Measurements from ENCODE around the gene KIF26B.
A peak's percentile ranks its signal among the peaks of the same experiment; 100 is the strongest.

DNA sequence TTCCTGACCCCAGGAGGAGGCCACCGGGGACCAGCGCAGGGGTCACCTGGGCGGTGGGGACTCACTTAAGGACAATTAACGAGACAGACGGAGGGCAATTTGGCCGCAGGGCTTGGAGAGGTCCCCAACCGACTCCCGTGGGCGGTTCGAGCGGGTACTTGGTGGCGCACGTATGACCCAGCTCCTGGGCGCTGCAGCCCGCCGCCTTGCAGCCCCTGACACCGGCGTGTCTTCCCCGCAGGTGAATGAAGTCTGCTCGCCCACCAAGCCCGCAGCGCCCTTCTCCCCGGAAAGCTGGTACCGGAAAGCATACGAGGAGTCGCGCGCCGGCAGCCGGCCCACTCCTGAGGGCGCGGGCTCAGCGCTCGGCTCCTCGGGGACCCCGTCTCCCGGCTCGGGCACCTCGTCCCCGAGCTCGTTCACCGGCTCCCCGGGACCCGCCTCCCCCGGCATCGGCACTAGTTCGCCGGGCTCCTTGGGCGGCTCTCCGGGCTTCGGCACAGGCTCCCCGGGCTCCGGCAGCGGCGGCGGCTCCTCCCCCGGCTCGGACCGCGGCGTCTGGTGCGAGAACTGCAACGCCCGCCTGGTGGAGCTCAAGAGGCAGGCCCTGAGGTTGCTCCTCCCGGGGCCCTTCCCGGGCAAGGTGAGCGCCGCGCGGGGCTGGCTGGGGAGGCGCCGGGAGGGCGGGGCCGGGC, 1.4 kb downstream of the KIF26B start:
- TF ChIP-seq, protein P1, sequence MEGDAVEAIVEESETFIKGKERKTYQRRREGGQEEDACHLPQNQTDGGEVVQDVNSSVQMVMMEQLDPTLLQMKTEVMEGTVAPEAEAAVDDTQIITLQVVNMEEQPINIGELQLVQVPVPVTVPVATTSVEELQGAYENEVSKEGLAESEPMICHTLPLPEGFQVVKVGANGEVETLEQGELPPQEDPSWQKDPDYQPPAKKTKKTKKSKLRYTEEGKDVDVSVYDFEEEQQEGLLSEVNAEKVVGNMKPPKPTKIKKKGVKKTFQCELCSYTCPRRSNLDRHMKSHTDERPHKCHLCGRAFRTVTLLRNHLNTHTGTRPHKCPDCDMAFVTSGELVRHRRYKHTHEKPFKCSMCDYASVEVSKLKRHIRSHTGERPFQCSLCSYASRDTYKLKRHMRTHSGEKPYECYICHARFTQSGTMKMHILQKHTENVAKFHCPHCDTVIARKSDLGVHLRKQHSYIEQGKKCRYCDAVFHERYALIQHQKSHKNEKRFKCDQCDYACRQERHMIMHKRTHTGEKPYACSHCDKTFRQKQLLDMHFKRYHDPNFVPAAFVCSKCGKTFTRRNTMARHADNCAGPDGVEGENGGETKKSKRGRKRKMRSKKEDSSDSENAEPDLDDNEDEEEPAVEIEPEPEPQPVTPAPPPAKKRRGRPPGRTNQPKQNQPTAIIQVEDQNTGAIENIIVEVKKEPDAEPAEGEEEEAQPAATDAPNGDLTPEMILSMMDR (IDR thresholded peaks at IDR 0.05; ENCODE audit: borderline replicate concordance, extremely low read depth, low read length, poor library complexity, severe bottlenecking) = peak; percentile 64
- TF ChIP-seq EZH2 (IDR thresholded peaks at IDR 0.05; ENCODE audit: borderline replicate concordance, low read depth, low read length, severe bottlenecking) = no peak

All from DND-41 (cell line).